Right lobe of liver (tissue), 6 donors: ENCODE data around the gene RAD50. TPM values are rescaled to one million over a fixed set of nuclear protein-coding genes. Genes with fewer than 3 reads are reported as not detected.

Experiments used
- ATAC-seq, 4 donors: fragments of 200-7000 bp; cut with Tn5 transposase; one replicate each; pipeline ENCODE4 v1.9.1; 2020; ENCODE audit warnings: mild to moderate bottlenecking in 4 of 4, moderate library complexity in 4 of 4
- DNase-seq, 3 donors: peaks; one replicate each; pipeline ENCODE4 v3.0.0-alpha.2; 2020
- H3K27ac ChIP-seq, 3 donors: fragments of 200-600 bp; one replicate each; pipeline ENCODE4 v1.8.0; 2022
- H3K27me3 ChIP-seq, 2 donors: fragments of 200-600 bp; one replicate each; pipeline ENCODE4 v1.8.0; 2022
- H3K36me3 ChIP-seq, 4 donors: fragments of 200-600 bp; sonication (generic) in 1 of 4; one replicate each; pipeline versions ENCODE4 v1.5.1 to v1.8.0; 2017 to 2022; ENCODE audit warnings: control low read depth in 1 of 4
- H3K4me1 ChIP-seq, 4 donors: fragments of 200-600 bp; sonication (generic) in 1 of 4; one replicate each; pipeline versions ENCODE4 v1.5.1 to v1.8.0; 2017 to 2022; ENCODE audit warnings: control low read depth in 1 of 4
- H3K4me3 ChIP-seq, 3 donors: fragments of 200-600 bp; one replicate each; pipeline ENCODE4 v1.8.0; 2022
- H3K9me3 ChIP-seq, 4 donors: fragments of 200-600 bp; sonication (generic) in 1 of 4; one replicate each; pipeline versions ENCODE4 v1.5.1 to v1.8.0; 2017 to 2022; ENCODE audit warnings: control low read depth in 1 of 4
- CTCF ChIP-seq, 4 donors: fragments of 200-600 bp in 3 of 4; fragments of 450-650 bp in 1 of 4; IDR thresholded peaks; one replicate each; pipeline versions ENCODE4 v1.5.1 to v1.8.0; 2016 to 2022; ENCODE audit warnings: antibody characterized with exemption in 4 of 4, mild to moderate bottlenecking in 2 of 4
- POLR2A ChIP-seq: fragments of 450-650 bp; IDR thresholded peaks from one replicate; pipeline ENCODE4 v1.6.1; 2017; ENCODE audit warnings: antibody characterized with exemption, mild to moderate bottlenecking
- WGBS: methylation state at CpG from one replicate; pipeline ENCODE4 v1.1.6; 2018; ENCODE audit warnings: low coverage, low lambda C conversion rate; ENCODE audit not compliant: insufficient coverage; ENCODE audit errors: missing lambda C conversion rate; 5-methylcytosine and 5-hydroxymethylcytosine counted together
- intact Hi-C, 2 donors: fragments of 100-400 bp; cut with DNase I; formaldehyde crosslinking; loops; one replicate each; pipeline versions ENCODE4 v1.11.2 to v1.14.1; 2022
- total RNA-seq, 6 experiments: library from RNA; depleted of rRNA in 2 of 6; stranded (reverse); fragments of >200 nt in 2 of 6; fragmentation: NEBNext Ultra II Directional in 3 of 6; extraction: Animal tissue kit (Norgen Biotek cat#: 25700) in 3 of 6; gene quantifications; one replicate each; pipeline versions ENCODE4 v1.1.0 to v1.2.4, GENCODE V29; 2016 to 2023
- donor health status: DM: no; HTN: yes; CAD: no.
- donor health status: DM: no; HTN: no; CAD: no.
- donor health status: DM: no; HTN: no; CAD: no.
- donor health status: DM: no; HTN: yes; CAD: no.
- donor health status: DM: no; HTN: yes; CAD: no.

RAD50 gene
- total RNA-seq, 6 experiments from 2014 or later = 14.1 to 27.7 (median 17.9) TPM

- no peaks in the 10 kb centered on the region for H3K9me3 ChIP-seq
- intact Hi-C loops = no loop called here
- peaks cover 0 to 11% (median 0%) of the 10 kb centered on the region in 4 donors for H3K4me1 ChIP-seq
- DNase-seq = no peak
- 73% methylated on average over 4 of the region's 4 CpGs for WGBS
- no peaks in the 10 kb centered on the region for H3K36me3 ChIP-seq
- H3K27ac ChIP-seq = no peak overlapping the region
- ATAC-seq = no peak
- peaks cover 0 to 4% of the 10 kb centered on the region in 2 donors for H3K27me3 ChIP-seq
- no peak for TF ChIP-seq POLR2A
- no peak for TF ChIP-seq CTCF (IDR thresholded peaks at IDR 0.05)
- no peak overlapping the region for H3K4me3 ChIP-seq
Measured at GRCh38 chr5:132651838-132652469, 95.2 kb downstream of the RAD50 start.

GRCh38 chr5:132653716-132654115 is 96.9 kb downstream of the RAD50 start:
- H3K9me3 ChIP-seq = no peaks in the 10 kb centered on the region
- DNase-seq = no peak
- TF ChIP-seq POLR2A (no peak), CTCF (IDR thresholded peaks at IDR 0.05) (no peak)

GRCh38 chr5:132655821-132656773 is 99.3 kb downstream of the RAD50 start:
- 40% methylated on average over 5 of the region's 92 CpGs for WGBS
- intact Hi-C loops = no loop called here
- H3K27ac ChIP-seq = no peak overlapping the region
- peaks cover 0 to 4% of the 10 kb centered on the region in 2 donors for H3K27me3 ChIP-seq
- DNase-seq (no peak), ATAC-seq (peak in 1 of 4 donors; percentile 35)
- H3K36me3 ChIP-seq = no peaks in the 10 kb centered on the region
- TF ChIP-seq POLR2A (no peak), CTCF (IDR thresholded peaks at IDR 0.05) (no peak)
- H3K9me3 ChIP-seq = no peaks in the 10 kb centered on the region
- H3K4me1 ChIP-seq = peaks cover 0 to 11% (median 0%) of the 10 kb centered on the region in 4 donors
- peak overlapping the region in 2 of 3 donors; percentile 16 to 38 for H3K4me3 ChIP-seq

More at GRCh38 chr5:132653716-132654115, 96.9 kb downstream of the RAD50 start:
- no peak overlapping the region for H3K27ac ChIP-seq
- H3K4me3 ChIP-seq = no peak overlapping the region
- no peak for ATAC-seq
- peaks cover 0 to 4% of the 10 kb centered on the region in 2 donors for H3K27me3 ChIP-seq
- WGBS = 31% methylated on average over 7 of the region's 7 CpGs
- peaks cover 0 to 11% (median 0%) of the 10 kb centered on the region in 4 donors for H3K4me1 ChIP-seq
- intact Hi-C loops = no loop called here
- H3K36me3 ChIP-seq = no peaks in the 10 kb centered on the region

GRCh38 chr5:132656774-132657355 is 100.1 kb downstream of the RAD50 start:
- no peak for ATAC-seq
- Histone ChIP-seq H3K36me3 (no peaks in the 10 kb centered on the region), H3K4me3 (no peak overlapping the region), H3K4me1 (peaks cover 0 to 11% (median 0%) of the 10 kb centered on the region in 4 donors), H3K9me3 (no peaks in the 10 kb centered on the region), H3K27ac (no peak overlapping the region), H3K27me3 (peaks cover 0 to 4% of the 10 kb centered on the region in 2 donors)
- 67% methylated on average over 6 of the region's 12 CpGs for WGBS
- no peak for TF ChIP-seq POLR2A
- no peak for TF ChIP-seq CTCF (IDR thresholded peaks at IDR 0.05)
- no peak for DNase-seq
- intact Hi-C loops = no loop called here
